HG03460 (cell line): ENCODE measurements around the gene NDUFA11.

Experiments used
- ATAC-seq: cut with Tn5 transposase; IDR thresholded peaks from one replicate; pipeline ENCODE4 v1.9.1; 2021; ENCODE audit not compliant: unreplicated experiment

NDUFA11 gene

DNA sequence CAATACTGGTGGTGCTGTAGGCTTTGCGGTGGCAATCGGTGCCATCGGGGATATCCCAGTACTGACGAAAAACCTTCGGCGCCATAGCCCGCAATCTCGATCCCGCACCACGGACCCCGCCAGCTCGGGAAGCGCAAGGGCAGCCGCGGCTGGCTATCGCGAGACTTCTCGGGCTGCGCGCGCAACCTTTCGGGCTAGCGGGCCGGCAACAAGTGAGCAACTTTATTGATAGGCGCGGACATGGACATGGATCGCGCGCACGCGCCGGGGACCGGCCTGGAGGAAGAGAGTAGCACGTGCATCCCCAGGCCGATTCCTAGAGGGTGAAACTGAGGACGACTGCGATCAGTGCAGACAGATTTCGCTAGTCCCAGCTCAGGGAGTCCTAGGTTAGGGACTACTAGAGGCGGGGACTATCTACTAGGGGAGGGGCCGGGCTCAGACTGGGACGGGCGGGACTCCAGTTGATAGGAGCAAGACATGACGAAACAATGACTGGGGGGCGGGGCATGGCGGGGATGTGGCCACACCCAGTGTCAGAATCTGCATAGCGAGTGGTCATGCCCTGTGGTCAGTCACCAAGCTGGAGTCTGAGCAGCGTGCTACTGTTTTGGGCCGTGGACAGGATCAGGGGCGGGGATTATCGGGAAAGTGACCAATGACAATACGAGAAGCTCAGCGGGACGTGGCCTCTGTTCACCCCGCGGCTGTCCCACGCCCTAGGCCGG lies at the start of gene NDUFA11:
Gene NDUFA11, minus strand, starts transcription at position 167 of the 728 bp plus-strand sequence. Its CDS starts 82 bp downstream, at position 85.
- ATAC-seq, result peak; percentile 34

DNA sequence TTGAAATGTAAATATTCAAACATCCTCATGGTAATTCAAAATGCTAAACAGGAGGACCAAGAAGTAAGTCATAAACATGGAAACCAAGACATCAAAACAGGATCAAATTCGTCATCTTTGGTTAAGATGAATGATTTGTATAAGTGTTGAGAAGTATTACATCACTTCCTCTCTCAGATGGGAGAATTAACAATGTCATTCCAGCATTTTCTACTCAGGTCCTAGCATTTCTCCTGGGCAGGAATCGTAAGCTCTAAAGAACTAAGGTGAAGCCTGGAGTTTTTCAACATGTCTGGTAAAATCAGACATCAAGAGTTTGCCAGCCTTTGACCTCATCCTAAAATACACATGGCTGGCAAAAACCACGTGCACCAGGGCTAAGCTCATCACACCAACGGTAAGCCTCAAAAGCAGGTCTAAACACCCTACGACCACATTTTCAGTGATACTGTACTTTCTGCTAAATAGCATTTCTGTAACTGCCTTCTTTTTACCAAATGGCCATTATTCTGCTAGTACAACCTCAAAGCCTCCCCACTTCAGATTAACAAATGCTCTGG lies 49.5 kb upstream of the NDUFA11 start:
- no peak for ATAC-seq

DNA sequence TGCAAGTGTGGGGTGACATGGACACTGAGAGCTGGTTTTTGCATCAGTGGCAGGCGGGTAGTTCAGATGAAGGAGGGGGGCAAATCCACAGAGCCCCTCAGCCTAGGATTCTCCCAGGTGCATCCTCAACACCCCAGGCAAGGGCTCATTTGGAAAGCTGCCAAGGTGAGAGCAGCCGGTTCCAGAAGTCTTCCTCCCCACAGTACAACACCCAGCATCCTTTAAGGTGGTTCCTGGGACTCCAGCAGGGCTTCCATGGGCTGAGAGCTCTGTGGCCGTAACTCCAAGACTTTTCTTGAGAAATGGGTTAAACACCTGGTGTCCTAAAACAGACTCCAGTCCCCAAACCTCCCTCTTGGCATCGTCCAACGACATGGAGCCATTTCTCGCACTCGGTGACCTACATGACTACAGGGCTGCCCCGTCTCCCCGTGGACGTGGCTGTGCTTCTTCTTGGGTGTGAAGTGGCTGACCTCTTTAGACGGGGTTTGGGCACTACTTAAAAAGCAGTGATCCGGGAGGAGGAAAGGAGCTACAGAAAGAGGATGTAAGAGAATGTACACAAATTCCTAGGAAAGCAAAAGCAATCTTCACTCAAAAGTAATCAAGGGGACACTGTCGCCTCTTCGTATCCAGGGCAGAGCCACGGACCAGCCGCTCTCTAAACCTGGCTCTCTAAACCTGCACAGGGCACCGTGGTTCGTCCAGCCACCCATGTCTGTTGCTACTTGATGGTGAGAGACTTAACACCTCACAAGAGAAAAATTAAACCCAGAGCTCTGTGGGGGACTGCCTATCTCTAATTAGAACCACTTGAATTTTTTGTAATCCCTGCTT lies 48.8 kb upstream of the NDUFA11 start:
- ATAC-seq, result no peak

DNA sequence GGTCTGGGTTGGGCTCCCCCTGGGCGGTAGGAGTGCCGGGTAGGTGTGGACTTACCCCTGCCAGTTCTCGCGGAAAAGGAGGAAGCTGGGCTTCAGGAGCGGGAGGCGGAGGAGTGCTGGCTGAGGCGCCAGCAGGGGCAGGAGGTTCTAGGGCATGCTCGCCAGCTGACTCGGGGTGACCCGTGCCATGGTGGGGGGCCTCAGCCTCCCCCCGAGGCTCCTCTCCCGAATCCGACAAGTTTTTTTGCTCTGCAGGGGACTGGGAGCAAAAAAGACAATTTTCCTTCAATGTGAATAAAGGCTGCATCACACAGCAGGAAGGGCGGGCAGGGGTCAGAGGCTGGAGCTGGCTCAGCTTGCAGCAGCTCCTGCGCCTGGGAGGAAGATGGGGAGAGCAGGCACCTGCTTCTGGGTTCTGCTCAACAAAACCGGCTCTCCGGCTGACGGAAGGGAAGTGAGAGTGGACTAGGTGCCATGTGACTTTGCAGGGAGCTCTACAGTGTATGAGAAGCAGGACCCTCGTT lies 47.8 kb upstream of the NDUFA11 start:
- ATAC-seq, result no peak

- ATAC-seq, result no peak
Measured at GRCh38 chr19:5950741-5951140, 47.2 kb upstream of the NDUFA11 start.

- no peak for ATAC-seq
Measured at GRCh38 chr19:5949792-5950305, 46.3 kb upstream of the NDUFA11 start.

- ATAC-seq, result no peak
Measured at GRCh38 chr19:5948752-5949564, 45.4 kb upstream of the NDUFA11 start.

DNA sequence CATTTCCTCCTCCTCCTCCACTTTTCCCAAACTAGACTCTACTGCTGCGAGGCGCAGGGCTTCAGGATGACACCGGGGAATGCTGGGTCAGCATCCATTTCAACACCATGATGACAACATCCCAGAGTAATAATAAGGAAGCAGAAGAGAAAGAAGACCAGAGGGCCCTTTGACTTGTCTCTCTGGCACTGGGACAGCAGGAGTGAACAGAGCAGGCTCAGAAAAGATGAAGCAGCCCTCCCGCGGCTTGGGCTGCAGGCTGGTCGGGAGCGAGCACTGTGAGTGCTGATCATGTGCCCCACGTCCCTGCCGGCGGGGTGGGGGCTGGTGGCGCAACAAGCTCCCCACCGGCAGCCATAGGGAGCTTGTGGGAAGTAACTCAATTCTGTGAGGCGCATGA lies 43.8 kb upstream of the NDUFA11 start:
- no peak for ATAC-seq

DNA sequence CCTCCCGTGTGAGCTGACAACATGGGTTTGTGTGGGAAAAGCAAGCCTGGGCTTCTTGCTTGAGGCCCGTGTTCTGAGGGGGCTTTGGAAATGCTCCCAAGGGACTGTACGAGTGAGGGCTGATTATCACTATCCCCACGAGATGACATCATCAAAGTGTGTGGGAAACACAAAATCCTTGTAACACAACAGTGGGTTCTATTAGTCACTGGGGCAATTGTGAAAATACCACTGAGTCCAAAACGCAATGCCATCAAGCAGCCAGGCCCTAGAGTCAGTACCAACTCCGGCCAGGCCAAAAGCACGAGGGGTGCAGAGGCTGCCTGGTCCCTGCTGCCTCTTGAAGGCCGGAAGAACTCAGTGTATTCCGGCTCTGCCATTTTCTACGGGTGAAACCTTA lies 40.0 kb upstream of the NDUFA11 start:
- no peak for ATAC-seq

DNA sequence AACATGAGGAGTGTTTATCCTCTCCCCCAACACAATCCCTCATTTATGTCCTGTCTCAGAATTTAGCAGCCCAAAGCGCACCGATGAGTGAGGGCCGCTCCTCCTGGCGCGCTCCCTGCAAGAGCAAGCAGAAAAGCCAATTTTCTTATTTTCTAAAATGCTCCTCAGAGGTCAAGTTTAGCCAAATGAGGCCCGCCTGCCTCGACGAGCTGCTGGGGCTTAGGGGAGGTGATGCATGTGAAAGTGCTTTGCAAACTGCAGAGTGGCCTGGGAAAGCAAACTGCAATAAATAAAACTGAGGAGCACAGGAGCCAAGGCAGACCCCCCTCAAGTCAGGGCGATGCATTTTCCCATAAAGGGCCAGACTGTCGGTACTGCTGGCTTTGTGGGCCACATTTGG lies 39.5 kb upstream of the NDUFA11 start:
- ATAC-seq, result no peak

- no peak for ATAC-seq
Measured at GRCh38 chr19:5941673-5942072, 38.1 kb upstream of the NDUFA11 start.

GRCh38 chr19:5940260-5941208 lies 36.9 kb upstream of the NDUFA11 start:
- no peak for ATAC-seq

DNA sequence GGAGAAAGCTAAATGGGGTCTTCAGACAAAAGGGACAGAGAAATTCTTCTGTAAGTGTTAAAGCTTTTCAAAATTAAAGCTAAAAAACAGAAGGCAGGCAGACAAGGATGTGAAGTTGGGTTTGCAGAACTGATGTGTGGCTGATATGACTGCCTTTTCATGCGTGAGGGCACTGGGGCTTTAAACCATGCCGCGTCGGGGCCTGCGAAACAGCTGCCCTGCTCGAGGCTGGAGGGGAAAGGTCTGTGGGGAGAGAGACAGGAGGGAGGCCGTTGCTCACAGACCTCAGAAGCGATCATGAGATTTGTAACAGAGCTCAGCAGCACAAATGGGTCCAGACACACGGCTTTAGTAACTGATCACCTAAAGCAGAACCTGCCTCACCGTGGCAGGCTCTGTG lies 34.0 kb upstream of the NDUFA11 start:
- ATAC-seq, result no peak

DNA sequence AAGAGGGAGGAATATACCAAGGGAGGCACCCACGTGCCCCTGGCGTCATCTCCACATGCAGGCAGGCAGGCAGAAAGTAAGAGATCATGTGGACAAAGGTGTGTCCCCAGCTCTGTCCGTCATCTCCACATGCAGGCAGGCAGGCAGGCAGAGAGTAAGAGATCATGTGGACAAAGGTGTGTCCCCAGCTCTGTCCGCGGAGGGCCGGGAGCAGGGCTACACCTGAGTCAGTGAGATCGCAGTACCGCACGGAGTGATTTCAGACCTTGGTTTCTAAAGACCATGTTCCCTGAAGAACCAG lies 32.7 kb upstream of the NDUFA11 start:
- ATAC-seq, result no peak

GRCh38 chr19:5935473-5936291 lies 32.1 kb upstream of the NDUFA11 start:
- no peak for ATAC-seq

DNA sequence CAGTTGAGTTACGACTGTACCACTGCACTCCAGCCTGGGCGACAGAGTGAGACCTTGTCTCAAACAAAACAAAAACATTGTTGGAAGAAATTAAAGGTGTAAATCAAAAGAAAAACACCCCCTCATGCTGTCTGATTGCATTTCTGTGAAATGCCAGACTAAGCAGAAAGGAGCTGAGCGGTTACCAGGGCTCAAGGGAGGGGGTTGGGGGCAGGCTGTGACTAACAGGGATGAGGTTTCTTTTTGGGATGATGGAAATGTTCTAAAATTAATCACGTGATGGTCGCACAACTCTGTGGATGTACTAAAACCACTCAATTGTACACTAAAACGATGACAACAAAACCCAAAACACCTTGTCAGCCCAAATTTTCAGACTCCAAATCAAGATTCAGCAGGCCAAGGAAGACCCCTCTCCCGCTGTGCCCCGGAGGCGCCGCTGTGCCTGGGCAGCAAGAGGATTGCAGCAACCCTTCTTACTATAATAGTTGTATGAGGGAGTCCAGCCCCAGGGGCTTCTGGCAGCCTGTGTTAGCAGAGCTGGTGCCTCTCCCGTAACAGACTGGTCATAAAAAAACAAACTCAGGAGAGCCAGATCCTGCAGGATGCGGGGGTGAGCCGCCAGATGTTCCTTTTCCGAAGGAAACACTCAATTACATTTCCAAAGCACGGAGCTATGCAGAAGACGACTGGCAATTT lies 31.3 kb upstream of the NDUFA11 start:
- no peak for ATAC-seq

GRCh38 chr19:5934069-5934401 lies 30.4 kb upstream of the NDUFA11 start:
- ATAC-seq, result no peak

DNA sequence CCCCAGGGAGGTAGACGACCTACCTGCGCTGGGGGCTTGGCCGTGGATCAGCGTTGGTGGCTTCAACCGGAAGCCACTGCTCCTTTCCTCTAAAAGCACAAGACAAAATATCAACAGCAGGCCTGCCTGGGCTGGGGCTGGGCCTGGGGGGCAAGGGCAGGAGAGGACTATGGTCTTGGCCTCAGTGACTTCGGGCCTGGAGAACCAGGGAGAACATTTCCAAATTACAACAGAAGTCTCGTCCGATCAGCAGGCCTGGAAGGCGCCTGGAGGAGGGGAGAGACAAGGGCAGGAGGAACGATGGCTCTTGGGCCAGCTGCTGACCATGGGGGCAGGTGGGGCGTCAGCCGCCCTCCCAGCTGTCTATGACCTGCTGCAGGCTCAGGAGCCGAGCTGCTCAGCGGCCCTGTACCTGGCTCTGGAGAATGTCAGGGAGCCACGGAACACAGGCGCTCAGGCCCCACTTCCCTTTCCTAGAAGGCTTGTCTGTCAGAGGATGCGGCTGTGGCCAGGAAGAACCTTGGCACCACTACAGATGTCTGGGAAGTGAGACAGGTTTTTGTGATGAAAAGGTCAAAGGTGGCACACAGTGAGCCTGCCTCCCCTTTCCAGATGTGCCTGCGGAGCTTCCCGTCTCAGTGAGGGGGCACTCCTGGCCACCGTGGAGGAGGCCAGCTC lies 29.9 kb upstream of the NDUFA11 start:
- ATAC-seq, result no peak
